ENCODE results near the gene RRAS. TPM values are rescaled to one million over a fixed set of nuclear protein-coding genes. Genes with fewer than 3 reads are reported as not detected.

RRAS gene
- total RNA-seq, 1 donor from 2014 or later, result 15.5 TPM

DNA sequence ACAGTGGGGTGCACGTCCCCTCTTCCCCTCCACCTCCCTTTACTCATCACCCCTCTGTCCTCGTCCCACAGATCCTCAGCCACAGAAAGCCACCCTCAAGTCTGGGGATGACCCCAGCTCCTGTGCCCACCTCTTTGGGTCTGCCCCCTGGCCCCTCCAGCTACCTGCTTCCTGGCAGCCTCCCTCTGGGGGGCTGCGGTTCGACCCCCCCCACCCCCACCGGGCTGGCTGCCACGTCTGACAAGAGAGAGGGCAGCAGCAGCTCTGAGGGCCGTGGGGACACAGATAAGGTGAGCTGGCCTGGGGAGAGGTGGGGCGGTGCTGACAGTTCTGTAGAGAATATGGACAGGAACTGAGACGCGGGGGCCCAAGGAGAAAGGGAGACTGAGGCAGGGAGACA lies 14.6 kb upstream of the RRAS start:
- DNase-seq, result no peak

- no peak for DNase-seq
These were observed 13.5 kb upstream of the RRAS start for GRCh38 chr19:49653466-49653806.

DNA sequence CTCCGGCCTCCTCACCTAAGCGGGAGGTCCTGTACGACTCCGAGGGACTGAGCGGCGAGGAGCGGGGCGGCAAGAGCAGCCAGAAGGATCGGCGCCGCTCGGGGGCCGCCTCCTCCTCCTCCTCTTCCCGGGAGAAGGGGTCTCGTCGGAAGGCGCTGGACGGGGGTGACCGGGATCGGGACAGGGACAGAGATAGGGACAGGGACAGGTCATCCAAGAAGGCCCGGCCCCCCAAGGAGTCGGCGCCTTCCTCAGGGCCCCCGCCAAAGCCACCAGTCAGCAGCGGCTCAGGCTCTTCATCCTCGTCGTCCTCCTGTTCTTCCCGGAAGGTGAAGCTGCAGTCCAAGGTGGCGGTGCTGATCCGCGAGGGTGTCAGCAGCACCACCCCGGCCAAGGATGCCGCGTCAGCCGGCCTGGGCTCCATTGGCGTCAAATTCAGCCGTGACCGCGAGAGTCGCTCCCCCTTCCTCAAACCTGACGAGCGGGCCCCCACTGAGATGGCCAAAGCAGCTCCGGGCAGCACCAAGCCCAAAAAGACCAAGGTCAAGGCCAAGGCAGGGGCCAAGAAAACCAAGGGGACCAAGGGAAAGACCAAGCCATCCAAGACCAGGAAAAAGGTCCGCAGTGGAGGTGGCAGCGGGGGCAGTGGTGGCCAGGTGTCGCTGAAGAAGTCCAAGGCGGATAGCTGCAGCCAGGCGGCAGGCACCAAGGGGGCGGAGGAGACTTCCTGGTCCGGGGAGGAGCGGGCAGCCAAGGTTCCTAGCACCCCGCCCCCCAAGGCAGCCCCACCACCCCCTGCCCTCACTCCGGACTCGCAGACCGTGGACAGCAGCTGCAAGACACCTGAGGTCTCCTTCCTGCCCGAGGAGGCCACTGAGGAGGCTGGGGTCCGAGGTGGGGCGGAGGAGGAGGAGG lies 12.9 kb upstream of the RRAS start:
- DNase-seq, result no peak

GRCh38 chr19:49651820-49652550 lies 12.0 kb upstream of the RRAS start:
- DNase-seq, result no peak

DNA sequence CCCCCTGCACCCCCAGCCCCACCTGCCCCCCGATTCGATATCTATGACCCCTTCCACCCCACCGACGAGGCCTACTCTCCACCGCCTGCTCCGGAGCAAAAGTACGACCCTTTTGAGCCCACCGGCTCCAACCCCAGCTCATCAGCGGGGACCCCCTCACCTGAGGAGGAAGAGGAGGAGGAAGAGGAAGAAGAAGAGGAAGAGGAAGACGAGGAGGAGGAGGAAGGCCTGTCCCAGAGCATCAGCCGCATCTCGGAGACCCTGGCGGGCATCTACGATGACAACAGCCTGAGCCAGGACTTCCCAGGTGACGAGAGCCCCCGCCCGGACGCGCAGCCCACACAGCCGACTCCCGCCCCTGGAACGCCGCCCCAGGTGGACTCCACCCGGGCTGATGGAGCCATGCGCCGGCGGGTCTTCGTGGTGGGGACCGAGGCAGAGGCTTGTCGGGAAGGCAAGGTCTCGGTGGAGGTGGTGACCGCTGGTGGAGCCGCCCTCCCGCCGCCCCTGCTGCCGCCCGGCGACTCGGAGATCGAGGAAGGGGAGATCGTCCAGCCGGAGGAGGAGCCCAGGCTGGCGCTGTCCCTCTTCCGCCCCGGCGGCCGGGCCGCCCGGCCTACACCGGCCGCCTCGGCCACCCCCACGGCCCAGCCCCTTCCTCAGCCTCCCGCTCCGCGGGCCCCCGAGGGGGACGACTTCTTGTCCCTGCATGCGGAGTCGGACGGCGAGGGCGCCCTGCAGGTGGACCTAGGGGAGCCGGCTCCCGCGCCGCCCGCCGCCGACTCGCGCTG lies 11.3 kb upstream of the RRAS start:
- no peak for DNase-seq

DNA sequence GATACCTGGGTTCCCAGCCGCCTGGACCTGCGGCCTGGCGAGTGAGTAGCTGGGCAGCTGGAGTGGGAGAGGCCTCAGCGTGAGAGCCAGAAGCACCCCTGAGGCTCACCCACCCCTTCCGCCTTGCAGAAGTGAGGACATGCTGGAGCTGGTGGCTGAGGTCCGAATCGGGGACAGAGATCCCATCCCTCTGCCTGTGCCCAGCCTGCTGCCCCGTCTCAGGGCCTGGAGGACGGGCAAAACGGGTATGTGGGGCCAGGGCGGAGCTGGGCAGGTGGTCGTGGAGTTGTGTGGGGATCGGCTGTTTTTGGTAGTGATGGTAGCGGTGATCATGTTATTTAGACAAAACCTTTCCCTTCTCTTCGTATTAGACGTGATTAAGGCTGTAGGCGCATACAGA lies 6.6 kb upstream of the RRAS start:
- DNase-seq, result no peak

GRCh38 chr19:49645995-49646394 lies 6.1 kb upstream of the RRAS start:
- DNase-seq, result no peak

DNA sequence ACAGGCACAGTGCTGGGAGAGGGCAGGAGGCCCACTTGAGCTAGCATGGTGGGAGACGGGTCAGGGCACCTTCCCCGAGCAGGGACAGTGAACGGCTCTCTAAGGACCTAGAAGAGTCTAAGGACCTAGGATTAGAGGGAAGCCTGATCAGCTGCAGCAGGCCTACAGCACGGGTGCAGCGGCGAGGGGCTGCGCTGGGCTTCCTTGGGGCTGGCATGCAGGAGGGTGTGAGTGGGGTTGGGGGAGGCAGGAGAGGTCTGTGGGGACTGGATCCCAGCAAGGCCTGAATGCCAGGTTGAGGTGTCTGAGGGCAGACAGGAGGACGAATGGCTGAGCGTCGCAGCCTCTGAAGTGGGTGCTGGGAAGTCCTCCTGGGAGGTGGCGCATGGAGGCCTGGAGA lies 5.6 kb upstream of the RRAS start:
- DNase-seq, result no peak

DNA sequence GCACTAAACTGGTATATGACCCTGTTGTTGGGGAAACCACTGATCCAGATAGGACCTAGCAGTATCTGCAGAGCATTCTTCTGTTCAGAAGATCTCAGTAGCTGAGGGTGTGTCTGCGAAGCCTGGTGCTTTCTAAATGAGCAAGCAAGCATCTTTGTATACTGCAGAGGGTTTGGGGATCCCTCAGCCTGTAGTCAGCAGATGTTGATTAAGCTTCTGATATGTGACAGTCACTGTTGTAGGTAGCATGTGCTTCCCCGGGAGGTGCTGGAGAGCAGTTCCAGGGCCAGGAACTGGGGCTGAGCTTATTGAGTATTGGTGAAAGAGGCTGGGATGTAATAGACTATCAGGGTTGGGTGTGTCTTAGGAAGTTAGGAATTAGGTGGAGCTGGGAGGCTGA lies 3.5 kb upstream of the RRAS start:
- no peak for DNase-seq

GRCh38 chr19:49642492-49643035 lies 2.6 kb upstream of the RRAS start:
- peak; percentile 36 for DNase-seq

DNA sequence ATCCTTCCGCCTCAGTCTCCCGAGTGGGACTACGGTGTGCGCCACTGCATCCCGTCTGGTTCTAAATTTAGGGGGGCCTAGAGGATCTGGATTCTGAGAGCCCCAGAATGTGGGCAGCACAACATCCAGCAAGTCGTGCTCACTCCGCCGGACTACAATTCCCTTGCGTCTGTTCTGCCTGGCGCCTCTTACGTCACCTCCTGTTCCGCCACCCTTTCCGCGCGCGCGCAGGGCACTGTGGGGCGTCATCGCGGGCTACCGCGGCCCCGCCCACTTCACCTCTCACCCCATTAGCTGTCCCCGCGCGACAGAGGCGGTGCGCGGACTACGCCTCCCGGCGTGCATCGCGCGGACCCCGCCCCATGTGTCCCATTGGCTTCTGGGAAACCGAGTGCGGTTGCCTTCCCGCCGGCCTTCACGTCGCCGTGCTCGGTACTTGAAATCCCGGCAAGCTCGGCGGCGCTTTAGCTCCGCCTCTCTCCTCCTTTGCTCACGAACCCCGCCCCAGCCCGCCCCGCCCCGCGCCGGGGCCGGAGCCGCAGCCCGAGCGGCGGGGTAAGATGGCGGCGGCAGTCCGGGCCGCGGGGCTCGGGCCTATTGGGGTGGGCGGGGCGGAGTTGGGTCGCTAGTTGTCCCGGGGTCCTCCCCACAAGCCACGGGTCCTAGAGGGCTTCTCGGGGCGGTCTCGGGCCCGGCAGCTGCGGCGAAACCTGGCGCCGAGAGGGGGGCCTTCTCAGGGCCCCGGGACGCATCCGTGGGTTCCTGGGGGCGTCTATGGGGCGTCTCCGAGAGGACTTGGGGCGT lies 1.9 kb upstream of the RRAS start, which contains the start of gene SCAF1:
TSS of gene SCAF1 (plus strand) at position 522 of the 804 bp plus-strand sequence. CDS start 2,818 bp downstream, outside the sequence.
- DNase-seq, result peak; percentile 100

- DNase-seq, result peak; percentile 44
These were observed 386 bp downstream of the RRAS start for GRCh38 chr19:49639401-49640112.

GRCh38 chr19:49637821-49638738 lies 1.9 kb downstream of the RRAS start:
- peak; percentile 59 for DNase-seq

- no peak for DNase-seq
These were observed 3.6 kb downstream of the RRAS start for GRCh38 chr19:49636233-49636932.

- peak; percentile 58 for DNase-seq
These were observed 4.3 kb downstream of the RRAS start for GRCh38 chr19:49635530-49636232.

DNA sequence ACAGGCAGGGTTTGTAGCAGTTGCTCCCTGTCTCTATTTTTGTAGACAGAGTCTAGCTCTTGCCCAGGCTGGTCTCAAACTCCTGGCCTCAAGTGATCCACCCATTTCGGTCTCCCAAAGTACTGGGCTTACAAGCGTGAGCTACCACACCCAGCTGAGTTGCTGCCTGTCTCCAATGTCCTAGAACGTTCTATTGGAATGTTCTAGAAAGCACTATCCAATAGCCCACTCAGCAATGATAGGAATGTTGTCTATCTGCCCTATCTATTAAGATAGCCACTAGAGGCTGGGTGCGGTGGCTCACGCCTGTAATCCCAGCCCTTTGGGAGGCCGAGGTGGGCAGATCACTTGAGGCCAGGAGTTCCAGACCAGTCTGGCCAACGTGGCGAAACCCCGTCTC lies 6.7 kb downstream of the RRAS start:
- DNase-seq, result peak; percentile 26

DNA sequence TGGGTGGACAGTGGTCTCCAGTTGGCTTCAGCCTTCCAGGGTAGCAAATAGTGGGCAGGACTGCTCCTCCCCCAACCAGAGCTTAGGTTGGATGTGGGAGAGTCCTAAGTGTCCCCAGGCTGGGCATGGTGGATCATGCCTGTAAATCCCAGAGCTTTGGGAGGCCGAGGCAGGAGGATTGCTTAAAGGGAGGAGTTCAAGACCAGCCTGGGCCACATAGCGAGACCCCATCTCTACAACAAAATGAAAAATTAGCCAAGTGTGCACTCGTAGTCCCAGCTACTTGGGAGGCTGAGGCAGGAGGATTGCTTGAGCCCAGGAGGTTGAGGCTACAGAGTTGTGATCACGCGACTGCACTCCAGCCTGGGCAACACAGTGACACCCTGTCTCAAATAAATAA lies 7.4 kb downstream of the RRAS start:
- no peak for DNase-seq

DNA sequence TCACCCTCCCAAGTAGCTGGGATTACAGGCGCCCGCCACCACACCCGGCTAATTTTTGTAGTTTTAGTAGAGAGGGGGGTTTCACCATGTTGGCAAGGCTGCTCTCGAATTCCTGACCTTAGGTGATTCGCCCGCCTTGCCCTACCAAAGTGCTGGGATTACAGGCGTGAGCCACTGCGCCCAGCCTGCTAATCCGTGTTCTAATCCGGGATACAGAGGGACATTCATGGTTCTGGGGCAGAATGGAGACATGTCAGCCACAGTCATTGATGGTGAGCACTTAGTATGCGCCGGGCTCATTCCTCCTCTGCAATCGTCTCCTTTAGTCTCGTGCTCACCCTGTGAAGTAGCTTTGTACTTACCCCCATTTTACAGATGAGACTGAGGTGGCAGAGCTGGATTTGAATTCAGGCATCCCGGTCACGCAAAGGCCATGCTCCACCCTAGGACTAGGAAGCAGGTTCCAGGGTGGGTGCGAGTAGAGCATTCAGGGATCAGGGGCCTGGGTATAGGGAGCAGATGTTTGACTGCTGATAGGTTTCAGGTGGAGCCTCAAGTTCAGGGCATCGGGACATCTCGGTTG lies 8.2 kb downstream of the RRAS start:
- no peak for DNase-seq

Data from tongue (tissue), 2 donors.